ENCODE results near the gene CENPP.

The CENPP gene

DNA sequence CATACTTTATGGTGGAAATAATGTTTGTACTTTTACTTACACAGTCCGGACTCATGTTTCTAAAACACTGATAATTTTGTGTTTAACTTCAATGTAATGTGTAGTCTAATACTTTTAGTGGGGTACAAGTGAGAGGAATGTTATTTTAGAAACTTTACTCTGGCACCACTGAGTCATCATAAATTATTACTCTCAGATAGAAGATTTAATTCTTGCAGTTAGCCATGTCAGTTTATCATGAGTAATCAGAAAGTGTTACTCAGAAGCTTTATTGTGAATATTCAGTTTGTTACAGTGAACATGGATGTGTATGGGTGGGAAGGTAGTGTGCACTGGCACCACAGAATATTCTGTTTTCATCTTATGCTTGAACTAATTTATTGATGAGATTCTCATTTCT, 58.6 kb downstream of the CENPP start:
- no peak for DNase-seq

DNA sequence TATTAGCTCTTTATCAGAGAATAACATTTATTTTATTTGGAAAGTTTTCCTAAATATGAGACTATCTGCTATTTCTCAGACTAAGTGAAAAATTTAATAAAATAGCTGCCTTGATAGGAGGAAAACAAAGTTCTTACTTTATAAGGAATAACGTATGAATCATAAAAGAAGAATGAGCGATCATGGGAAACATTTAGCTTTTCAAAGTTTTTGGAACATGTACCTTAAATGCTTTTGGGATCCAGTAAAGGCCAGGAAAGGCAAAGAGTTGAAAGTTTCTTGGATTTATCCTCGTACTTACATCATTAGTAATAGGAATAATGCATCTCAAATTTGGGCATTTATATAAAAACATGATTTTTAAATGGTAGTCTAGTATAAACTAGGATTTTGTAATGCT, 59.2 kb downstream of the CENPP start:
- DNase-seq: no peak

DNA sequence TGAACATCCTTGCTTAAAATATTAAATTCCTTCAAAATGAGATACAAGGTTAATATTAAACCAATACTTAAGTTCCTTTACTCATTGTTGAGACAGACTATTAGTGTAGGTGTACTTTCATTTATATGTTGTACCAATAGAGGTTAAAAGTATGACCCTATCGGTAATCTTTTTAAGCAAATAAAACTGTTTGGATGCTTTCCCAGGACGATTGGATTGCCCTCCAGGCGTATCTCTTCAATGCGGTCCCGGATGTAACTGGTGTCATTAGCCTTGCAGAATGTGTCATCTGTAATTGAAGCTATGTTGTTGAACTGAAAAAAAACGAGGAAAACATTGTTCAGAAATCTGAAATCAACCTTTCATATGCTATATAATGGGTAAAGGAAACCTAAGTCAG, 59.7 kb downstream of the CENPP start:
- DNase-seq: no peak

DNA sequence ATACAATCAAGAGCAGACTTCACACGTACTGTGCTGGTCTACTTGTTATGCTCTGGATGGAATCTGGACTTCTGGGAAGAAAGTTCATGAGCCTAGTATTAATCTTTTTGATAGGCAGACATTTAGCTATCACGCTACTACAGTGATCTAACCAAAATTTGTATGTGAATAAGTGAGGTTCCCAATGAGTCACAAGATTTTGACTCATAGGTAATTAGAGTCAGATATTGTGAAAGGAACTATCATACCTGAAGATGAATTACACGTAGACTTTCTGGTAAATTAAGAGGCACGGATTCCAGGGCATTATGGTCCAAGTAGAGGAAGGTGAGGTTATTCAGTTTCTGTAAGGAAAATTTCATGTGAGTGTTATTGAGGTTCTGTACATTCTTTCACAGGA, 60.2 kb downstream of the CENPP start:
- no peak for DNase-seq

DNA sequence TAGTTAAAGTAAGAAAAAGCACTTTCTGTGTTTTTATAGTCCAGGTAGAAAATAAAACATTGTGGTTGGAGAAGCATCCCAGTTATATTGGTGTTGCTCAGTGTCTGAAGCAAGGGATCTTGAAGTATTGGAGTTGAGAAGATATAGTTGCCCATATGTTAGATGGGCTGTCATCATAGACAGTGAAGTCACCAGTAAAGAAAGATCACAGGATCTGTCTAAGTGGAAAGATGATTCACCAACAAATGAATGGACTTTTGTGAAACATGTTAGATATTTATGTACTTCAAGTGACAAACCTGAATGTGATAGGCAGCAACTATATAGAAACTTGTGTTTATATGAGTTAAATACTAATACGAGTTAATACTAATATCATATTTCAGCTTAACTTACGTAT, 66.9 kb downstream of the CENPP start:
- peak in 1 of 2 donors; percentile 12 for DNase-seq

DNA sequence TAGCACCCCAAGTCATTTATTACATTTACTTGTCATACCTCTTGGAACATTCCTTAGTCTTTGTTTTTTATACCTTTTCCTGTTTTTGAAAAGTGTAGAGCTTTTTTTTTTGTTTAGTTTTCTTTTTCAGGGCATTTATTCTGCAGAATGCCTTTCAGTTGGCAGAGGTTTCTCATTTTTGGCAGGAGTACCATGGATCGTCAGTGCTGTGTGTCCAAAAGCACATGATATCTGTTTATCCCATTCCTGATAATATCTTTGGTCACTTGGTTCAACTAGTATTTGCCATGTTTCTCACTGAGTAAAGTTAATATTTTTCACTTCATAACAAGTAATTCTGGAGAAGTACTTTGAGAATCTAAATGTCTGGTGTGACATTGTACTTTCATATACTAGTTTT, 67.9 kb downstream of the CENPP start:
- DNase-seq: no peak

DNA sequence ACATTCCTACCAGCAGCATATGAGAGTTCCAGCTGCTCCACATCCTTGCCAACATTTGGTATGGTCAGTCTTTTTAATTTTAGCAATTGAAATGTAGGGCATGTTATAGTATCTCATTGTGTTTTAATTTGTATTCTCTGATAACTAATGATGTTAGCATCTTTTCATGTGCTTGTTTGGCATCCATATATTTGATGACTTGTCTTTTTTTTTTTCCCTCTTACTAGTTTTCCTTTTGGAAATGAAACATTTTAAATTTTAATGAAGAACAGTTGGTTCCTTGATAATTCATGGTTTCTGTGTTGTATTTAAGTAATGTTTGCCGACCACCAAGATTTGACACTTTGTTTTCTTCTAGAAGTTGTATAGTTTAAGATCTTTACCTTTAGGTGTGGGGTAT, 69.9 kb downstream of the CENPP start:
- no peak for DNase-seq

DNA sequence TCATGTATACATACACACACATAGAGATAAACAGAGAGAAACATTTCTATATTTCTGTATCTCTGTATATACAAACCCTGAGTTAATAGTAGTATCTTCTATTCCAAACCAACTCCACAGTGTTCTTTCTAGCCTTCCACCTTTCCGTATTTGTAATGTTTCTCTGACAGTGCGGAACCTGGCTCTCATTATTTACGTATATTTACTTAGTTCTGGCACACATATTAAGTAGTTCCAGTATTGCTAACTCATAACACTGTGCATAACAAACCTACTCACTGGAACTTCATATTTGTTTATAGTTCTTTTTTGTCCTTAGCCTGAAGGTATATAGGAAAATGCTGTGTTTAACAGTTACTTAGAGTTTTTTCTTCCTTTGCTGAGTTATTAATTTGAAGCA, 72.1 kb downstream of the CENPP start:
- no peak for DNase-seq

DNA sequence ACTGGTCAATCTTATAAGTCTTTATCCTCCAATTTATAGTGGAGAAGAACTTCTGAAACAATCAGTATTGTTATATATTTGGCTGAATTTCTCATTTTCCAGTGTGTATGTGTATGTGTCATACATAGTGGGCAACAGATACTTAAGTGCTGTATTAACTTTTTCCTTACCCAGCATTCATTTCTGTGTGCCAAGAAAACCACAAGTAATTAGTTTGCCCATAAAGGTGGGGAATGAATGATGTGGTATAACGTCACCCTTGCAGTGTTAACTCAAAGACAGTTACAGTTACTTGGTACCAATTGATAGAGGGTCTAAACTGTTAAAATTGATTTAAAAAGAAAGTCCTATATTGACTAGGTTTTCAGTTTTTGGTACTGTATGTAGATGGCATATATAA, 76.6 kb downstream of the CENPP start:
- DNase-seq: no peak

DNA sequence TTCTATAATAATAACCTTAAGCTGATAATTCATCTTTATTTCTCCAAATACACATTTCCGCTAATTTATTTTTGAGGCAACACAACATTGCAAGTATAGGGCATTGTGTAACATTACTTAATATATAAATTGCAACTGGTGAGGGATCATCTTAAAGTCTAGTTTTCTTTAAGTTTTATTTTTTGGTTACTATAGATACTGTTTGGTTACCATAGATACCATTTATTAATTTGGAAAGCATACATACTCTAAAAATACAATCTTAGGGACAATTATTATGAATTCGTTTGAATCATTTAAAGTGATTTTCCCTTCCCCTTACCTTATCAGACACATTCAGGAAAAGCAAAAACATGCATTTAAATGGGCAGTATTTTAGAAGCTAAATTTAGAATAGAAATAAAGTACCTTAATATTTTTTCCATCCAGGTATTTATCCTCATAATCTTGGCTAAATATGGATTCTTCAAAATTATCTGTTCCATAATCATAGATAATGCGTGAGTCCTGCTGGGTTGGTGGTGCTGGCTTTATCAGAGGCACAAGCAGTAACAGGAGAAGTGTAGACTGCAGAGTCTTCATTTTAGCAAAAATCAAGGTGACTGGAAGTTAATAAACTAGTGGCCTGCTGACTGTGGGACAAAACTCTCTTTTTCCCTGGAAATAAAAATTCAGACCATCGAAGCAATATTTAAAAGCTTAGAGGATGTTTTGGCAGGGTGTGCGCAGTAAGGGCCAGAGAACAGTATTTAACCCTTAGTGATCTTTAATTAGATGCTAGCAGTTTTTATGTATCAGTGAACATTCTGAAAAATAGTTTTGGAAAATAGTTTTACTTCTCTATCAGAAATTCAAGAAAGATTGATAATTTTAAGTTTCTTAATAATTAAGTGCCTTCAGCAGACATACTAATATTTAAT, 77.3 kb downstream of the CENPP start:
- DNase-seq: no peak

DNA sequence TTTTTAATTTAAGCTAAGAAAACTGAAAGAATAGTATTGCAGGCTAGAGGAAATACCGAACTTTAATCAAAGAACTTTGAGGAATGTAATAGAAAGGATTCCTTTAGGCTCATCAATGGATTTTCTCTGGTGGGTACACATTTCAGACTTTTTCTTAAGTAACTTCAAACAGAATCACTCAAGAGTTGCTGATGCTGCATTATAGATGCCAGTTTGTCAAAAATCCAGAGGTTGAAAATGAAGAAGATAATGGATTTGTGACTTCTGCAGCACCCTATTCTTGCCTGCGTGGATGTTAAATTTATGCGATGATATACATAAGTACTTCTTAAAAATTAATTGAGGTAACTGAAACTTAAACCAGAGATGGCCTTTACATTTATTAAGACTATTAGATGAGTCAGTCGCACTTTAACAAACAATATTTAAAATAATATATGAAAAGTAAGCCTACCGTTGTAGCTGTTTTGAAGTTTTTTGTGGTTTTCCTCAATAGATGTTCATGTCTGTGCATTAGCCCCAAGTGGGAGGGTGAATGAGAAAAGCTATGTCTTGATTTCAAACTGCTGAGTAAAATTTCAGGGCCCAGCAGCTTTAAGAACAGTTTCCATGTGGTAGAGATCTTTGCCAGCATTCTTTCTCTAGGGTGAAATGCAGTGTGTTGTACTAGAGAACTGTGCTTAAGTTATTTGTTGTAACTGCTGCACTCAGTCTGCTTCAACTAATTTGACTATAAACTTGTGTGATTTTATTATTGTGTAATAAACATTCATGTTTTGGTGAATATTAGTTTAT, 78.5 kb downstream of the CENPP start, which contains the start of gene OGN:
TSS of gene OGN (minus strand) at position 537 of the 795 bp plus-strand sequence. CDS start 1,171 bp downstream, outside the sequence.
- no peak for DNase-seq

DNA sequence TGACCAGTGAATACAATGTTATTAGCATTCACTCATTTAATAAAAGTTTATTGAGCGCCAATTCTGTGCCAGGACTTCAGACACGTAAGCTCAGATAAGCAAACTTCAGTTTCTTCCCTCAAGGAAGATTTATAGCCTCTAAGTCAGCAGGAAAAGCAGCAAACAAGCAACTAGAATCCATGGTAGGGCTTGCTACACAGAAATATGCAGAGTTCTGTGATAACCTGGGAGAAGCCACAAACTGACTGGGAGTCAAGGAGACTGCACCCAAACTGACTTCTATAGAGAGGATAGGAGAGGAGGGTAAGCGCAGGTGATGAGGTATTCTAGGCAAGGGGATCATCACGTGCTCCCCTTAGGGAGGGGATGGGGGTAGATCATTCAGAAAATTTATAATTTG, 80.1 kb downstream of the CENPP start:
- no peak for DNase-seq

DNA sequence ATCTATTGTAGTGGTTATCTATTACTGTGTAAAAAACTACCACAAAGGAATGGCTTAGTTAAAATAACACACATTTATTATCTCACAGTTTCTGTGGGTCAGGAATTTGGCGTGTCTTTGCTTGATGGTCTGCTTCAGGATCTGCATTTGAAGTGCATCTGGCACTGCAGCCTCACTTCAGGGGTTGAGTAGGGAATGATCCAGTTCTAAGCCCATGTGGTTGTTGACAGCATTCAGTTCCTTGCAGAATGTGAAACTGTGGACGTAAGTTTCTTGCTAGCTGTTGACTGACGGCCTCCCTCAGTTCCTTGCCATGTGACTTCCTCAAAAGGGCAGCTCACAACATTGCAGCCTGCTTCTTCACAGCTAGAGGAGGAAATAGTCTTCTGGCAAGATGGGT, 80.7 kb downstream of the CENPP start:
- peak; percentile 84 to 87 for DNase-seq

DNA sequence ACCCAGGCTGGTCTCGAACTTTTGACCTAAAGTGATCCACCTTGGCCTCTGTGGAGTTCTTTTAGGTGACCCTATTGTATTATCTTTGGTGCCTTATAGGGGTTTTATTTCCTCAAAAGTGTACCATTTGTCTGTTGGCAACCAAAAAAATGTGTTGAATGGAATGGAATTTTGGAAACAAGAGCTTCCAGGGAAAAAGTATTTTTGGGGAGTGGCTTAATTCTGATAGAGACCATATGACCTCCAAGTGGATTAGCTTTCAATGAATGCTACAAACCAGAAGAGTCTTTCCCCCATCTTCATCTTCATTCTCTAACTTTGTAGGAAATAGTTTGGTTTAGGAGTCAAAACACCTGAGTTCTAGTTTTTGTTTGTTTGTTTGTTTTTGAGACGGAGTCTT, 82.1 kb downstream of the CENPP start:
- DNase-seq: no peak

DNA sequence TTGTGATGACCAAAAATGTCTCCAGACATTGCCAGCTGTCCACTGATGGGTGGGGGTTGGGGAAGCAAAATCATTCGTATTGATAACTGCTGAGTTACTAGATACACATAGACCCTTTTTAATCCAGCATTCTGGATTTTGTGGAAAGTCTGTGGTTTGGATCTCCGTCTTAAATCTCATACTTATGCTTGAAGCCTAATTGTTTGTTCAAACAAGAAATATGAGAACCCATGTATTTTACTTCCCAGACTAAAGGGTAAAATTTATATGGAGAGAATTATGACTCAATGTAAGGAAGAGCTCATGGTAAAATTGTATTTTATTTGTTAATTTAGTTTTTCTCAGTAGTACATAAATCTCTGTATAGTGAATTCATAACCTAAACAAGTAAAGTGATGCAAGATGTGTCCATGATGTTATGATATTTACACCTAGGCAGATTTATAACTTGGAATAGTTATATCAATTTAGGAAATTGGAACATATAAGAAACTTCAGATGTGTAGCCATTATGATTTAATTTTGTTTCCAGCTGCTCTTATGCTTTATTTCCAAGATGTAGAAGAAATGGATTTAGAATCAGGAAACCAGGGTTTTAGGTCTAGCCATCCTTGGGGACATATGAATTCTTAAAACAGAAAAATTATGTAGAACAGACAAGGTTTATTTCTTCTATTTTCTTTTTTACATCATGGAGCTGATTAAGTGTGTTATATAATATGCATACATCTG, 83.2 kb downstream of the CENPP start:
- DNase-seq: no peak

DNA sequence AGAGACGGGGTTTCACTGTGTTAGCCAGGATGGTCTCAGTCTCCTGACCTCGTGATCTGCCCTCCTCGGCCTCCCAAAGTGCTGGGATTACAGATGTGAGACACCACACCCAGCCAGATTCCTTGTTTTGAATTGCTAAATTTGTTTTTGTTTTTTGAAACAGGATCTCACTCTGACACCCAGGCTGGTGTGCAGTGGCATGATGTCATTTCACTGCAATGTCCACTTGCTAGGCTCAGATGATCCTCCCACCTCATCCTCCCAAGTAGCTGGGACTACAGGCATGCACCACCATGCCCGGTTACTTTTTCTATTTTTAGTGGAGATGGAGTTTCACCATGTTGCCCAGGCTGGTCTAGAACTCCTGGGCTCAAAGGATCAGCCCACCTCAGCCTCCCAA, 85.4 kb downstream of the CENPP start:
- peak; percentile 24 to 43 for DNase-seq

DNA sequence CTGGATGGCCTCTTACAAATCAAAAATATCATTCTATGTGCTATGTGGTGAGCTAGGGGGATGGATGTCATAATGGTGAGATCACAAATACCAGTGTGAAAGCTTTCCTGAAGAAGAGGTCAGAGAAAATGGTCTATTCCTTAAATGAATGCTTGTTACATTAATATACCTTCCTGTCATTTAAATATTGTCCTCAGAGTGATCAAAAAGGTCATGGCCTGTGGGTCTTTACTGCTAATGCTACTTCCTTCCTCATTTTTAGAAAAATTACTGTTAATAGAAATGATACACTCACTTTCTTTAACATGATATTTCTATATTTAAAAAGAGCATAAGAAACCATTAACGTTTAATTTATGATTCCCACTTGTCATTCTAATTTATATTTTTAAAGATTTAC, 88.8 kb downstream of the CENPP start:
- peak; percentile 7 to 18 for DNase-seq

DNA sequence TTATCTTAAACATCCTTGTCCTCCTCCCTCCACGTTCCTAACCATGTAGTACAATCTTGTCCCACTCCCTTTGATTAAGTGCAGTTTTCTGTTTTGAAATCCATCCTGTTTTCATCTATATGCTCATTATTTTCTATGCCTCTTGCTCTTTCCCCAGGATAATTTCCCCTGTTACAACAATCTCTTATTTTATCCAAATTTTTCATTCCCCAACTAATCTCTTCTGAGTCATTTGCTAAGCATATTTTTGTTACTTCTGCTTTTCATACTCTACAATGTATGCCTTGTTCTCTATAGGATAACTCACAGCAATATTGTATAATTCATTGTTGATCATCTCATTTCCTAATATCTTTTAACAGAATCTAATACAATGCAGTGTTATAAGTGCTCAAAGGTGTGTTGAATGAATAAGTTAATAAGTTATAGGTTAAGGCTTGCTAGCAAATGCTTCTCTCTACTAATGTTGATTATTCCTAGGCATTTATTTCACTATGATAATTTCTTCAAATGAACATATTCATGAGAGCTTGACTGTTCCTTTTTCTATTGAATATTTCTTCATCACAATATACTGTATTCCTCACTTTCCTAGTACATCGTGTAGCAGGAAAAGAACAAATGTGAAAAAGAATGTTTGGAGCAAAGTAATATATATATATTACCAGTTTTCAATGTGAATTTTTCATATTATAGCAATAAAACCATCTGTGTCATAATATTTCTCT, 97.0 kb downstream of the CENPP start:
- peak; percentile 47 to 48 for DNase-seq

DNA sequence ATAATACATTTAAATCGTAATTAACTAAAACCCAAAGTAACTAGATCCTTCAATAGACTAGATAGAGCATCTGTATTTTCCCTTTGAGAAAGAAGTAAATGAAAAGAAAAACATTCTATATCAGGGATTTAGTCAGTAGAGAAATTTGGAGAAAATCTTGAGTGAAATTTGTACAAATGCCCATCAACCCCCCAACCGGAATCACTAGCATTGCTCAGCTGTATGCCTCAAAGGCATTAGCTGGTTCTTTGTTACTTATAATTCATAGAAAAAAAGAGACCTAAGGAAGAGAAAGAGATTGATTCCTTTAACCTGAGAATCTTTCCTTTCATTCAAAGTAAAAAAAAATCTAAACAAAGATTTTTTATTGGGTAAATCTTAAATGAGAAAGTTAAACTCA, 97.9 kb downstream of the CENPP start:
- no peak for DNase-seq

DNA sequence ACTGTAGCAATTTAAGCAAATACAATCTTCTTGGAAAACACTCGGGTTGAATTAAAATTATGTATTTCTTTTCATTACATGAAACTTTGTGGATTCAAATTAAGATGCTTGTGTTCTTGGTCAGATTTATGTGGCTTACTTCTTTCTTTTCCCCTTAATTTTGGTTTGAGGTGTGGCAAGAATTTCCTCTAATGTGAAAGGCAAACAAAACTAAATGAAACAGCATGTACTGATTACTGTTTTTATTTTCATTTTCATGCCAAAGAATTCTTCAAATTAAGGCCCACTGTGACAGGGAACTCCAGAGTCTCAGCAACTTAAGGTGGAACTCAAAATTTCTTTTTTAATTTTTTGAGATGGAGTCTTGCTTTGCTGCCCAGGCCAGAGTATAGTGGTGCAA, 98.6 kb downstream of the CENPP start, which contains the start of gene OMD:
TSS of gene OMD (minus strand) at position 132 of the 400 bp plus-strand sequence. CDS start 6,913 bp downstream, outside the sequence.
- DNase-seq: no peak

DNA sequence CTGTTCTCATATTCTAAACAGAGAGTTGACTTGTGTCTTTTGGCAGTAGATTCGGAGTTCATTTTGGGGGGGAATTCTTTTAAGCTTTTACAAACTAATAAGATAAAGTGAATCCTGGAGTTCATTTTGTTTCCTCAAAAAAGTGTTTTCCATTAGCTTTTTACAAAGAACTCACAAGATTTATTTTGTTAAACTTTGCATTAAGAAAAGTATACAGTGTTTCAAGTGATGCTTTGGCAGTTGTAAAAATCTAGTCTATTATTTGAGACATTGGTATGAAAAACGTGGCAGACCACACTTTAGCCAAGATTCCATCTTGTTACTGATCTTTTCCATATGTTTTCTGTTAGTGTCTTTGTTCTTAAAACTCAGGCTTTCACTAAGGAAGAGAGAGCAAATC, 99.7 kb downstream of the CENPP start:
- DNase-seq: no peak

DNA sequence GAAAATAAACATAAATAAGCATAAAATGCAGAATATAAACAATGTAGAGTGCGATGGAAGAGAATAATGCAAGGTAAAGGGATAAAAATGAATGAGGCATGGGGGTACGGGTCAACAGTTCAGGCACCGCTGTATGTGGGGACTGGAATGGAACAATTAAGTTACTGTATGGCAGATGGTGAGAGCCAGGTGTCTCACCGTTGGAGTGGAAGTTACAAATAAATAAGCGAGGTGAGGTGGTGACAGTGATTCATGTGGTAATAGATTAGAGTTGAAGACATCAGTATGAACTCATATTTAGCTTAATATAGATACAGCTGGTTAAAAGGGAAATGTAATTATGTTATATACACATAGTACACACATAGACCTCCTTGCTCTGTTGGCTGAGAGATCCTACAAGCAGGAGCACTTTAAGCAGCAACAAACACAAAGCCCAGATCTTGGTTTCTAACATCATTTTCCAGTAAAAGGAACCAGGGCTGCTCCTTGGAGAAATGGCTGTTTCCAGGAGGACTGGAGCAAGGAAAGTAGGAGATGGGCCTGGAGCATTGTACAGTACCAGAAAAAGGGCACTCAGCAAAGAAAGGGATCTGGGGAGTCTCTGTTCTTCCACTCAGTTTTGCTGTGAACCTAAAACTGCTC, 100.9 kb downstream of the CENPP start:
- DNase-seq: no peak

Data from inflammatory macrophage treated with lipopolysaccharide for 1 hour (primary cell).